ENCODE data around the gene IL27RA. TPM values are rescaled to one million over a fixed set of nuclear protein-coding genes. Genes with fewer than 3 reads are reported as not detected.
"Not testable (repeated sequence)": the region's sequence is repeated elsewhere in the genome, so short reads cannot be mapped to it uniquely, and the experiment has no call there.

Gene IL27RA
- total RNA-seq, 1 donor from 2014 or later, result 34.6 TPM

DNA sequence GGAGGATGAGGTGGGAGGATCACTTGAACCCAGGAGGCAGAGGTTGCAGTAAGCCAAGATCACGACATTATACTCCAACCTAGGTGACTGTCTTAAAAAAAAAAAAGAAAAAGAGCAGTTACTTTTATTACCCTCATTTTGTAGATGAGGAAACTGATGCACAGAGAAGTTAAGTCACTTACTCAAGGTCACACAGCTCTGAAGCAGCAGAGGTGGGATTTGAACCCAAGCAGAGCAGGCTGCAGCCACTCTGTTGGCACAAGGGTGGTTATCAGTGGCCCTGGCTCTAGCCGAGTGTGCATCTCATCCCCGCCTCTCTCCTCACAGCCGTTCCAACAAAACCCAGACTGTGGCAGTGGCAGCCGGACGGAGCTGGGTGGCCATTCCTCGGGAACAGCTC lies 7.6 kb downstream of the IL27RA start:
- Mint-ChIP-seq H3K36me3 (ENCODE audit: low read depth) (peaks cover 61% of the 10 kb centered on the region), H3K27me3 (no peaks in the 10 kb centered on the region), H3K4me3 (no peak overlapping the region), H3K27ac (no peak overlapping the region), H3K4me1 (peaks cover 14% of the 10 kb centered on the region), H3K9me3 (no peaks in the 10 kb centered on the region)
- TF ChIP-seq CTCF (IDR thresholded peaks at IDR 0.05), result no peak
- DNase-seq (no peak), ATAC-seq (ENCODE audit: low read depth) (no peak)
- intact Hi-C loops (cut with micrococcal nuclease), result no loop called here
- ChIA-PET CTCF (no interaction called here), POLR2A (interaction anchor here (0.5 kb wide), 1 partner anchor 183 kb away, joined by 11 read pairs; no protein-coding TSS in a partner anchor)

DNA sequence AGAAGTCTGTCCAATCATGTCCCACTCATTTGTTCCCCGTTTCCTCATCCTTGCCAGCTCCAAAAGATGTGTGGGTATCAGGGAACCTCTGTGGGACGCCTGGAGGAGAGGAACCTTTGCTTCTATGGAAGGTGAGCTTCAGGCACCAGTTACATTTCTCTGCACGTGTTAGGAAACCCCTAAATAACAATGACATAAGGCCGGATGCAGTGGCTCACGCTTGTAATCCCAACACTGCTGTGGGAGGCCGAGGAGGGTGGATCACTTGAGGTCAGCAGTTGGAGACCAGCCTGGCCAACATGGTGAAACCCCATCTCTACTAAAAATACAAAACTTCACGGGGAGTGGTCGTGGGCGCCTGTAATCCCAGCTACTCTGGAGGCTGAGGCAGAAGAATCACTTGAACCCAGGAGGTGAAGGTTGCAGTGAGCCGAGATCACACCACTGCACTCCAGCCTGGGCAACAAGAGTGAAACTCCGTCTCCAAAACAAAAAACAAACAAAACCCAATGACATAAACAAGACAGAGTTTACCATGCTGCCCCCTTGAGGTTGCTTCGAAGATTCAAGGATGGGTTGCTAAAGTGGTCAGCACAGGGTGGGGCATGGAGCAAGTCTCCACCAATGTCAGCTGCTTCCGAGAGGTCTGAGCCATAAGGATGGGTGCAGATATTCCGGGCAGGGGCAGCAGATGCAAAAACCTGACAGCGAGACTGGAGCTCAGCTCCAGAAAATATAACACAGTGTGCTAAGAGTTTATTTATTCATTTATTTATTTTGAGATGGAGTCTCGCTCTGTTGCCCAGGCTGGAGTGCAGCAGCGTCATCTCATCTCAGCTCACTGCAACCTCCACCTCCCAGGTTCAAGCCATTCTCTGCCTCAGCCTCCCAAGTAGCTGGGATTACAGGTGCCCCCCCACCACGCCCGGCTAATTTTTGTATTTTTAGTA lies 11.4 kb downstream of the IL27RA start:
- not testable (repeated sequence) for DNase-seq, H3K9me3 Mint-ChIP-seq, H3K27me3 Mint-ChIP-seq, H3K4me3 Mint-ChIP-seq
- Mint-ChIP-seq H3K27ac (peak overlapping the region; percentile 63), H3K4me1 (peaks cover 13% of the 10 kb centered on the region), H3K36me3 (ENCODE audit: low read depth) (peaks cover 67% of the 10 kb centered on the region)
- intact Hi-C loops (cut with micrococcal nuclease), result loop anchor here (1.0 kb wide), 1 partner anchor 163 kb away; no protein-coding TSS in a partner anchor
- ChIA-PET CTCF (interaction anchor here (0.7 to 1.9 kb wide), 8 partner anchors 10 to 206 kb away, joined by 3 to 10 read pairs (median 3); partner anchors contain the start of gene DCAF15), POLR2A (interaction anchor here (0.6 to 2.0 kb wide), 5 partner anchors 11 to 137 kb away, joined by 3 to 9 read pairs (median 5); partner anchors contain the start of genes BRME1, CC2D1A, DCAF15 and IL27RA)
- ATAC-seq (ENCODE audit: low read depth), result peak; percentile 80

DNA sequence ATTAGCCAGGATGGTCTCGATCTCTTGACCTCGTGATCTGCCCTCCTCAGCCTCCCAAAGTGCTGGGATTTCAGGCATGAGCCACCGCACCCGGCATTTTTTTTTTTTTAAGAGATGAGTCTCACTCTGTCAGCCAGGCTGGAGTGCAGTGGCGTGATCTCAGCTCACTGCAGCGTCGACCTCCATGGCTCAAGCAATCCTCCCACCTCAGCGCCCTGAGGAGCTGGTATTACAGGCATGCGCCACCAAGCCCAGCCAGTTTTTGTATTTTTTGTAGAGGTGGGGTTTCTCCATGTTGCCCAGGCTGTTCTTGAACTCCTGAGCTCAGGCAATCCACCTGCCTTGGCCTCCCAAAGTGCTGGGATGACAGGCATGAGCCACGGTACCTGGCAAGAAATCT lies 16.3 kb downstream of the IL27RA start:
- not testable (repeated sequence) for H3K4me3 Mint-ChIP-seq; H3K4me1 Mint-ChIP-seq; H3K27me3 Mint-ChIP-seq; H3K27ac Mint-ChIP-seq; H3K9me3 Mint-ChIP-seq; ATAC-seq (ENCODE audit: low read depth); DNase-seq
- ChIA-PET POLR2A (interaction anchor here (0.7 to 1.7 kb wide), 4 partner anchors 41 to 200 kb away, joined by 3 to 5 read pairs (median 3); no protein-coding TSS in a partner anchor), CTCF (interaction anchor here (0.7 to 3.5 kb wide), 13 partner anchors 10 to 172 kb away, joined by 3 to 33 read pairs (median 4); partner anchors contain the start of genes BRME1, CC2D1A, IL27RA and MISP3)
- intact Hi-C loops (cut with micrococcal nuclease), result loop anchor here (1.0 kb wide), 3 partner anchors 96 to 168 kb away; partner anchors contain the start of gene DCAF15
- peaks cover 63% of the 10 kb centered on the region for H3K36me3 Mint-ChIP-seq (ENCODE audit: low read depth)

DNA sequence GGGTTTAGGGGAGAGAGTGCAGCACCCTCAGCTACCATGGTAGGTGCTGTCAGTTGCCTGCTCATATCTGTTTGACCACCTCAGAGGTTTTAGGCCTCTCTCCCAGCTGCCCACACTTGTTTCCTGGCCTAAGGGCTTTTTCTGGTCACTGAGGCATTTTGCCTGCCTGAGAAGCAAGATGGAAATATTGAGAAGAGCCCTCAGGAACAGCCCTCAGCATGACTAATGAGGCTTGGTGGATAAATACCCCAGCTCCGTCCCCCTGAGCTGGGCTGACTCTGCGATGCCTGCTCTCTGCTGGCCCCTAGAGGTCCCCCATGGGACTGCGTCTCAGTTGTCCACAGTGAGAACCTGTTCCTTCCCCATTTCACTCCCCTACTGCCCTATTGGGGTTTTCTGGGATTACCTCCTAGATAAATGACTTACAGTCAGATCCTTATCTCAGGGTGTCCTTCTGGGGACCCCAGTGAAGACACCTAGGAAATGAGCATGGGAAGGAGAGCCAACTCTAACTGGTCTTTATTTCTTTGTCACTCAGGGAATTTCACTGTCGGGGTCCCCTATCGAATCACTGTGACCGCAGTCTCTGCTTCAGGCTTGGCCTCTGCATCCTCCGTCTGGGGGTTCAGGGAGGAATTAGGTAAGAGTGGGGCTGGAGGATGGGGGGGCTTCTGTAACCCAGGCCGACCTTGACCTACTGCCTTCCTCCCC lies 17.0 kb downstream of the IL27RA start:
- ChIA-PET POLR2A (interaction anchor here (0.7 to 1.7 kb wide), 4 partner anchors 10 to 201 kb away, joined by 3 to 9 read pairs (median 4); no protein-coding TSS in a partner anchor), CTCF (interaction anchor here (0.7 to 3.5 kb wide), 13 partner anchors 10 to 173 kb away, joined by 3 to 33 read pairs (median 4); partner anchors contain the start of genes BRME1, CC2D1A, IL27RA and MISP3)
- Mint-ChIP-seq H3K27ac (no peak overlapping the region), H3K4me3 (no peak overlapping the region), H3K9me3 (no peaks in the 10 kb centered on the region), H3K36me3 (ENCODE audit: low read depth) (peaks cover 62% of the 10 kb centered on the region), H3K27me3 (no peaks in the 10 kb centered on the region), H3K4me1 (no peaks in the 10 kb centered on the region)
- intact Hi-C loops (cut with micrococcal nuclease), result loop anchor here (1.0 kb wide), 3 partner anchors 96 to 168 kb away; partner anchors contain the start of gene DCAF15
- DNase-seq, result peak; percentile 71
- ATAC-seq (ENCODE audit: low read depth), result peak; percentile 99
- no peak for TF ChIP-seq CTCF (IDR thresholded peaks at IDR 0.05)

DNA sequence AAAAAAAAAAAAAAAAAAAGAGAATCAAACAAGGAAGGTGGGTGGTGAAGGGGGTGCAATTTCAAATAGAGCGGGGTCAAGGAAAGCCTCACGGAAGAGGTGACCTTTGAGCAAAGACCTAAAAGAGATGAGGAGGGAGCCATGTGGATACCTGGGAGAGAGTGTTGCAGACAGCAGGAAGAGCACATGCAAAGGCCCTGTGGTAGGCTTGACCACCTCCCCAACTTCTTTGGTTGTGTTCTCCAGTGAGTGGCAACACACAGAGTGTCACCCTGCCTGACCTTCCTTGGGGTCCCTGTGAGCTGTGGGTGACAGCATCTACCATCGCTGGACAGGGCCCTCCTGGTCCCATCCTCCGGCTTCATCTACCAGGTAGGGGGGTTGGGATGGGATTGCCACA lies 18.9 kb downstream of the IL27RA start:
- ChIA-PET CTCF (interaction anchor here (1.0 to 3.5 kb wide), 3 partner anchors 9 to 169 kb away, joined by 3 to 33 read pairs (median 3); partner anchors contain the start of gene IL27RA), POLR2A (interaction anchor here (0.7 kb wide), 1 partner anchor 117 kb away, joined by 8 read pairs; no protein-coding TSS in a partner anchor)
- Mint-ChIP-seq H3K4me1 (no peaks in the 10 kb centered on the region), H3K9me3 (no peaks in the 10 kb centered on the region), H3K27ac (no peak overlapping the region), H3K36me3 (ENCODE audit: low read depth) (peaks cover 54% of the 10 kb centered on the region), H3K4me3 (no peak overlapping the region), H3K27me3 (no peaks in the 10 kb centered on the region)
- ATAC-seq (ENCODE audit: low read depth), result no peak
- intact Hi-C loops (cut with micrococcal nuclease), result no loop called here
- TF ChIP-seq CTCF (IDR thresholded peaks at IDR 0.05), result no peak
- no peak for DNase-seq

- DNase-seq; H3K9me3 Mint-ChIP-seq; H3K4me3 Mint-ChIP-seq; H3K27ac Mint-ChIP-seq; H3K27me3 Mint-ChIP-seq; H3K4me1 Mint-ChIP-seq; POLR2A ChIA-PET; ATAC-seq (ENCODE audit: low read depth); intact Hi-C loops (cut with micrococcal nuclease): not testable (repeated sequence)
- CTCF ChIA-PET, result interaction anchor here (1.0 to 3.5 kb wide), 3 partner anchors 9 to 170 kb away, joined by 3 to 33 read pairs (median 3); partner anchors contain the start of gene IL27RA
- peaks cover 50% of the 10 kb centered on the region for H3K36me3 Mint-ChIP-seq (ENCODE audit: low read depth)
Measured at GRCh38 chr19:14050961-14051360, 19.4 kb downstream of the IL27RA start.
